ENCODE results near the gene ZNF620. TPM values are rescaled to one million over a fixed set of nuclear protein-coding genes. Genes with fewer than 3 reads are reported as not detected.
"Not testable (repeated sequence)": the region's sequence is repeated elsewhere in the genome, so short reads cannot be mapped to it uniquely, and the experiment has no call there.

Gene ZNF620
- polyA plus RNA-seq, 2 of the 4 experiments (the other 2 are of a cell fraction) = 2.5 to 3.8 TPM

GRCh38 chr3:40456940-40457823, 48.7 kb upstream of the ZNF620 start, which contains the start of gene RPL14:
Gene RPL14, plus strand, starts transcription at chr3:40457339. Its CDS starts 133 bp downstream, at chr3:40457472.
- H3K4me3 ChIP-seq = peak within 1 kb of the TSS; percentile 93
- peak within 1 kb of the TSS; percentile 93 to 99 for H3K27ac ChIP-seq
- under 1% methylated on average over 24 of the region's 79 CpGs for WGBS (ENCODE audit: missing lambda C conversion rate)
- peak; percentile 76 to 95 for DNase-seq (ENCODE audit: low read depth in 1 of 2, low spot score in 1 of 2)
- CTCF ChIA-PET = no interaction called here
- H3K4me2 ChIP-seq = peak within 1 kb of the TSS; percentile 91
- POLR2A ChIA-PET = interaction anchor here (0.6 to 1.4 kb wide), 5 partner anchors 20 to 745 kb away, joined by 3 to 7 read pairs (median 5); partner anchors contain the start of genes ZNF619, ZNF620 and ZNF621
- H3K4me1 ChIP-seq = peaks cover 31% of the 10 kb centered on the region
- no peaks in the 10 kb centered on the region for H3K9me3 ChIP-seq
- TF ChIP-seq JUN (IDR thresholded peaks at IDR 0.05) (peak; percentile 82 to 93), MYC (IDR thresholded peaks at IDR 0.05; ENCODE audit: borderline replicate concordance, low read length) (peak; percentile 95), E2F6 (IDR thresholded peaks at IDR 0.05; ENCODE audit: borderline replicate concordance, low read depth) (peak; percentile 49; the same call in 1 of the 2 replicates), PHF8 (IDR thresholded peaks at IDR 0.05; ENCODE audit: borderline replicate concordance, low read depth) (peak; percentile 46), POLR2A (IDR thresholded peaks at IDR 0.05; ENCODE audit: low read length) (peak; percentile 90), MAX (IDR thresholded peaks at IDR 0.05) (peak; percentile 94), BCL3 (IDR thresholded peaks at IDR 0.05) (peak; percentile 89), SMC3 (IDR thresholded peaks at IDR 0.05) (no peak), KDM5A (IDR thresholded peaks at IDR 0.05) (peak; percentile 76), CTCF (IDR thresholded peaks at IDR 0.05) (no peak)
- peak; percentile 80 to 87 for ATAC-seq
- FAIRE-seq = no peak

GRCh38 chr3:40458473-40458872, 47.4 kb upstream of the ZNF620 start:
- Histone ChIP-seq H3K4me3 (peak overlapping the region; percentile 93), H3K4me1 (peaks cover 29% of the 10 kb centered on the region), H3K9me3 (no peaks in the 10 kb centered on the region), H3K4me2 (peak overlapping the region; percentile 91), H3K27ac (peak overlapping the region; percentile 93 to 99; a peak in 4 of 6 replicates)
- ATAC-seq = no peak
- TF ChIP-seq CHD2 (IDR thresholded peaks at IDR 0.05; ENCODE audit: low read length, partially characterized antibody) (no peak), RCOR1 (IDR thresholded peaks at IDR 0.05; ENCODE audit: low read depth, low read length) (no peak), JUN (IDR thresholded peaks at IDR 0.05) (no peak)
- CTCF ChIA-PET = no interaction called here
- POLR2A ChIA-PET = no interaction called here
- FAIRE-seq = no peak
- no peak for DNase-seq (ENCODE audit: low read depth in 1 of 2, low spot score in 1 of 2)
- WGBS (ENCODE audit: missing lambda C conversion rate) = 45% methylated on average over 4 of the region's 4 CpGs

- H3K27ac ChIP-seq; FAIRE-seq; ATAC-seq; H3K4me3 ChIP-seq; H3K9me3 ChIP-seq; POLR2A ChIA-PET; H3K4me2 ChIP-seq; DNase-seq (ENCODE audit: low read depth in 1 of 2, low spot score in 1 of 2); CTCF ChIA-PET: not testable (repeated sequence)
- peaks cover 23% of the 10 kb centered on the region; the same call in 2 of the 3 replicates for H3K4me1 ChIP-seq
- WGBS (ENCODE audit: missing lambda C conversion rate) = 94% methylated on average over 6 of the region's 6 CpGs
- TF ChIP-seq CEBPB (IDR thresholded peaks at IDR 0.05) = 0 out of 4 replicates have a peak, but pooled peaks of 1 of the 2 experiments have one; percentile 7
Measured at GRCh38 chr3:40460481-40460880, 45.4 kb upstream of the ZNF620 start.

- no peak for FAIRE-seq
- no peak for ATAC-seq
- Histone ChIP-seq H3K4me2 (no peak overlapping the region), H3K4me3 (no peak overlapping the region), H3K27ac (no peak overlapping the region), H3K9me3 (no peaks in the 10 kb centered on the region), H3K4me1 (peaks cover 23% of the 10 kb centered on the region; the same call in 2 of the 3 replicates)
- ChIA-PET POLR2A (no interaction called here), CTCF (interaction anchor here (0.7 kb wide), 1 partner anchor 1638 kb away, joined by 3 read pairs; no protein-coding TSS in a partner anchor)
- no peak for DNase-seq (ENCODE audit: low read depth in 1 of 2, low spot score in 1 of 2)
- WGBS (ENCODE audit: missing lambda C conversion rate) = 89% methylated on average over 3 of the region's 3 CpGs
- TF ChIP-seq SMC3 (IDR thresholded peaks at IDR 0.05) = no peak
- no peak for TF ChIP-seq MYC (IDR thresholded peaks at IDR 0.05; ENCODE audit: borderline replicate concordance, low read length)
- TF ChIP-seq FOSB (CRISPR knock-in tag; IDR thresholded peaks at IDR 0.05) = no peak
- no peak for TF ChIP-seq MAZ (IDR thresholded peaks at IDR 0.05; ENCODE audit: borderline replicate concordance, low read depth, low read length)
- TF ChIP-seq JUN (IDR thresholded peaks at IDR 0.05) = no peak
- no peak for TF ChIP-seq CBX8 (IDR thresholded peaks at IDR 0.05)
- no peak for TF ChIP-seq ATOH8 (CRISPR knock-in tag; IDR thresholded peaks at IDR 0.05; ENCODE audit: low read depth)
- no peak for TF ChIP-seq RNF2 (IDR thresholded peaks at IDR 0.05; ENCODE audit: borderline replicate concordance, low read depth)
- no peak for TF ChIP-seq BCL3 (IDR thresholded peaks at IDR 0.05)
- TF ChIP-seq USF2 (IDR thresholded peaks at IDR 0.05) = no peak
- no peak for TF ChIP-seq EP300 (IDR thresholded peaks at IDR 0.05)
Measured at GRCh38 chr3:40461161-40461560, 44.7 kb upstream of the ZNF620 start.
